ENCODE results near the gene PON3. TPM values are rescaled to one million over a fixed set of nuclear protein-coding genes. Genes with fewer than 3 reads are reported as not detected.

PON3 gene
- total and polyA plus RNA-seq, 2 donors from 2014 or later: 1.6 to 1.9 TPM

DNA sequence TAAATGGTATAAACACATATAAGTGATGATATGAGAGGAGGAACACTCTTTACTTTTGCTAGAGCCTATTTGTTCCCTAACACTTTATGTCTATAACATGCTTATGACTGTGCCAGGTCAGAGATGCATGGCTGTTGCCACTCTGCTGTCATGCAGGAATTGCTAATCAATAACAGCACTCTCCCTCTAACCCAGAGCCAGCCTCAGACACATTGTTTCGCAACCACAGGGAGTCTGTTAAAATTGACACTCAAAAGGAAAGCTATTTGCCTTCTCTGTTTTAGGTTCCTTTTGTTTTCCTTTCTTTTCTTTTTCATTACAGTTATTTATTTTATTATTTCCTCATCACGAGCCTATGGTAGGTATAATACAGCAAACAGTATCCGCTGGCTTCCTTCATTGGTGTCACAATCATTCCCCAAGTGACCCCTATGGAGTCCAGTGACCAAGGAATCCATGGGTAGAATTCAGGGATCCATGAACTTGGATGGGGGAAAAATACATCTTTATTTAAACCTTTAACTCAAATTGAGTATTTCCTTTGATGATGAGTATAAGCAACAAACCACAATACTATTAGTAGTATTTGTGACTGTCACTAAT, 31.8 kb upstream of the PON3 start:
- H3K4me3 ChIP-seq (ENCODE audit: low read length in 3 of 3): no peak overlapping the region
- no peaks in the 10 kb centered on the region for H3K4me1 ChIP-seq (ENCODE audit: control insufficient read depth in 2 of 3, insufficient read depth in 2 of 3, low read depth in 1 of 3, low read length in 3 of 3)
- no peak for FAIRE-seq
- H3K9me3 ChIP-seq (ENCODE audit: control insufficient read depth in 2 of 3, insufficient read depth in 1 of 3, low read length in 3 of 3): no peaks in the 10 kb centered on the region
- H3K36me3 ChIP-seq (ENCODE audit: control insufficient read depth in 2 of 3, insufficient read depth in 3 of 3, low read length in 3 of 3): peaks cover 0 to 6% (median 0%) of the 10 kb centered on the region in 3 donors
- H3K27me3 ChIP-seq (ENCODE audit: control insufficient read depth, insufficient read depth, low read length): no peaks in the 10 kb centered on the region
- no peak overlapping the region for H3K9ac ChIP-seq (ENCODE audit: low read length in 3 of 3)
- no peak overlapping the region for H3K27ac ChIP-seq (ENCODE audit: low read depth in 2 of 2, low read length in 2 of 2)
- TF ChIP-seq CTCF (IDR thresholded peaks at IDR 0.05; ENCODE audit: borderline replicate concordance, extremely low read depth, insufficient read depth): no peak
- intact Hi-C loops (cut with DNase I): no loop called here
- no peak for DNase-seq

GRCh38 chr7:95427166-95427565, 31.0 kb upstream of the PON3 start:
- H3K27ac ChIP-seq (ENCODE audit: low read depth in 2 of 2, low read length in 2 of 2): no peak overlapping the region
- H3K27me3 ChIP-seq (ENCODE audit: control insufficient read depth, insufficient read depth, low read length): no peaks in the 10 kb centered on the region
- H3K4me3 ChIP-seq (ENCODE audit: low read length in 3 of 3): no peak overlapping the region
- no peaks in the 10 kb centered on the region for H3K9me3 ChIP-seq (ENCODE audit: control insufficient read depth in 2 of 3, insufficient read depth in 1 of 3, low read length in 3 of 3)
- no peak for DNase-seq
- no peak for FAIRE-seq
- H3K9ac ChIP-seq (ENCODE audit: low read length in 3 of 3): no peak overlapping the region
- peaks cover 0 to 6% (median 0%) of the 10 kb centered on the region in 3 donors for H3K36me3 ChIP-seq (ENCODE audit: control insufficient read depth in 2 of 3, insufficient read depth in 3 of 3, low read length in 3 of 3)
- no peak for TF ChIP-seq CTCF (IDR thresholded peaks at IDR 0.05; ENCODE audit: borderline replicate concordance, extremely low read depth, insufficient read depth)
- no peaks in the 10 kb centered on the region for H3K4me1 ChIP-seq (ENCODE audit: control insufficient read depth in 2 of 3, insufficient read depth in 2 of 3, low read depth in 1 of 3, low read length in 3 of 3)
- intact Hi-C loops (cut with DNase I): no loop called here

DNA sequence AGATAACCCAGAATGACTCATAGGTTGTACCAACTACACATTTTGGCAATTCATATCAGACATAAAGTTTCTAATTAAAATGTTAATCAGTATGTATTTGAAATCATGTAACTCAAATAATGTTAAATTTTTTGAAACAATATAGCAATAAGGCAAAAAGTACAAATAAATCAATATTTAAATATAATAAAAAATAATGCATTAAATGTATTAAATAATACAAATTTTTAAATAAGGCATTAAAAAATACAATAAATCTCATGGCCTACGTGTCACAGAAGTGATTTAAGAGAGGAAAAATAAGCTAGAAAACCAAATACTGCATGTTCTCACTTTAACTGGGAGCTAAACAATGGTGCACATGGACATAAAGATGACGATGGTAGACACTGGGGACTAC, 29.5 kb upstream of the PON3 start:
- Histone ChIP-seq H3K9me3 (ENCODE audit: control insufficient read depth in 2 of 3, insufficient read depth in 1 of 3, low read length in 3 of 3) (no peaks in the 10 kb centered on the region), H3K4me1 (ENCODE audit: control insufficient read depth in 2 of 3, insufficient read depth in 2 of 3, low read depth in 1 of 3, low read length in 3 of 3) (peaks cover 0 to 7% (median 0%) of the 10 kb centered on the region in 3 donors), H3K36me3 (ENCODE audit: control insufficient read depth in 2 of 3, insufficient read depth in 3 of 3, low read length in 3 of 3) (peaks cover 0 to 6% (median 0%) of the 10 kb centered on the region in 3 donors), H3K27me3 (ENCODE audit: control insufficient read depth, insufficient read depth, low read length) (no peaks in the 10 kb centered on the region), H3K9ac (ENCODE audit: low read length in 3 of 3) (no peak overlapping the region), H3K4me3 (ENCODE audit: low read length in 3 of 3) (no peak overlapping the region), H3K27ac (ENCODE audit: low read depth in 2 of 2, low read length in 2 of 2) (no peak overlapping the region)
- FAIRE-seq (peak; percentile 55), DNase-seq (no peak)
- intact Hi-C loops (cut with DNase I): no loop called here
- TF ChIP-seq CTCF (IDR thresholded peaks at IDR 0.05; ENCODE audit: borderline replicate concordance, extremely low read depth, insufficient read depth): no peak

DNA sequence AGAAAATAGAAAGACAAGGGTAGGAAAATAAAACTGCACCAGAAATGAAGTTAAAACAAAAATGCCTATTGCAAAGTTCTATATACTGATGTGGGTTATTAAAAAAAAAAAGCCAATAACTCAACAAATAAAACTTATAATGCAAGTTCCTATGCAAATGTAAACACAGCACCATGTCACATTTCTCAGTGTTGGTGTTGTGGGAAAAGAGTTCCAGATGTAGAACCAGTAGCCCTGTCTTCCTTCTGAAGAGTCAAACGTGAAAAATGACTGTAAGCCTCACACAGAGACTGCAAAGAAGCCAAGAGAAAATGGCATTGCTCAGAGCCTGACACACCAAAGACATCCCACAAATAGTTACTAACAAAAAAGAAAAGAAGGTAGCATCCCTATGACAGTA, 28.5 kb upstream of the PON3 start:
- FAIRE-seq (no peak), DNase-seq (no peak)
- Histone ChIP-seq H3K4me3 (ENCODE audit: low read length in 3 of 3) (no peak overlapping the region), H3K27me3 (ENCODE audit: control insufficient read depth, insufficient read depth, low read length) (no peaks in the 10 kb centered on the region), H3K9me3 (ENCODE audit: control insufficient read depth in 2 of 3, insufficient read depth in 1 of 3, low read length in 3 of 3) (no peaks in the 10 kb centered on the region), H3K9ac (ENCODE audit: low read length in 3 of 3) (no peak overlapping the region), H3K36me3 (ENCODE audit: control insufficient read depth in 2 of 3, insufficient read depth in 3 of 3, low read length in 3 of 3) (peaks cover 0 to 6% (median 0%) of the 10 kb centered on the region in 3 donors), H3K4me1 (ENCODE audit: control insufficient read depth in 2 of 3, insufficient read depth in 2 of 3, low read depth in 1 of 3, low read length in 3 of 3) (peaks cover 0 to 7% (median 0%) of the 10 kb centered on the region in 3 donors), H3K27ac (ENCODE audit: low read depth in 2 of 2, low read length in 2 of 2) (no peak overlapping the region)
- intact Hi-C loops (cut with DNase I): no loop called here
- no peak for TF ChIP-seq CTCF (IDR thresholded peaks at IDR 0.05; ENCODE audit: borderline replicate concordance, extremely low read depth, insufficient read depth)
